Esophagus squamous epithelium (tissue), 4 donors: ENCODE measurements around the gene TLCD2.

Experiments
- CTCF ChIP-seq, 6 experiments: fragments of 450-650 bp in 4 of 6; fragments of 200-600 bp in 2 of 6; sonication (generic) in 2 of 6; IDR thresholded peaks; one replicate each; pipeline ENCODE4 v1.5.1; 2016 to 2019; ENCODE audit warnings: antibody characterized with exemption in 6 of 6, mild to moderate bottlenecking in 4 of 6, moderate library complexity in 4 of 6
- POLR2A ChIP-seq, 4 donors: fragments of 450-650 bp; IDR thresholded peaks; one replicate each; pipeline ENCODE4 v1.6.1; 2017; ENCODE audit warnings: antibody characterized with exemption in 4 of 4, mild to moderate bottlenecking in 4 of 4, moderate library complexity in 3 of 4

GRCh38 chr17:1716076-1716911, 6.1 kb upstream of the TLCD2 start:
- TF ChIP-seq POLR2A (IDR thresholded peaks at IDR 0.05) (peak; percentile 48 to 100 (median 99)), CTCF (IDR thresholded peaks at IDR 0.05) (peak in 4 of 6 experiments; percentile 1 to 32 (median 18))
